Stimulated activated naive CD8-positive, alpha-beta T cell treated with anti-CD3 and anti-CD28 coated beads, Interleukin-15, amount 100 ng/mL, for 72 hours (primary cell): Measurements from ENCODE around the gene TSC1.

Source experiments
- ATAC-seq: fragments of 150-1000 bp; cut with Tn5 transposase; 2 replicates; pipeline ENCODE4 v1.10.0; 2021; ENCODE audit warnings: mild to moderate bottlenecking, moderate library complexity
- DNase-seq, 2 donors: peaks; one replicate each; pipeline ENCODE4 v3.0.0; 2021 to 2022
- H3K27ac Mint-ChIP-seq, 2 donors: one replicate each; pipeline ENCODE4 v1.8.0; 2022; ENCODE audit warnings: mild to moderate bottlenecking in 2 of 2, mixed read lengths in 2 of 2, moderate library complexity in 2 of 2
- H3K27me3 Mint-ChIP-seq: one replicate; pipeline ENCODE4 v1.8.0; 2022; ENCODE audit warnings: mixed read lengths
- H3K4me1 Mint-ChIP-seq: one replicate; pipeline ENCODE4 v1.8.0; 2022; ENCODE audit warnings: mild to moderate bottlenecking, mixed read lengths
- H3K4me3 Mint-ChIP-seq, 2 donors: one replicate each; pipeline ENCODE4 v1.8.0; 2022; ENCODE audit warnings: mild to moderate bottlenecking in 2 of 2, mixed read lengths in 2 of 2, moderate library complexity in 1 of 2
- H3K9me3 Mint-ChIP-seq, 2 donors: one replicate each; pipeline ENCODE4 v1.8.0; 2022; ENCODE audit warnings: mixed read lengths in 2 of 2

Gene TSC1

DNA sequence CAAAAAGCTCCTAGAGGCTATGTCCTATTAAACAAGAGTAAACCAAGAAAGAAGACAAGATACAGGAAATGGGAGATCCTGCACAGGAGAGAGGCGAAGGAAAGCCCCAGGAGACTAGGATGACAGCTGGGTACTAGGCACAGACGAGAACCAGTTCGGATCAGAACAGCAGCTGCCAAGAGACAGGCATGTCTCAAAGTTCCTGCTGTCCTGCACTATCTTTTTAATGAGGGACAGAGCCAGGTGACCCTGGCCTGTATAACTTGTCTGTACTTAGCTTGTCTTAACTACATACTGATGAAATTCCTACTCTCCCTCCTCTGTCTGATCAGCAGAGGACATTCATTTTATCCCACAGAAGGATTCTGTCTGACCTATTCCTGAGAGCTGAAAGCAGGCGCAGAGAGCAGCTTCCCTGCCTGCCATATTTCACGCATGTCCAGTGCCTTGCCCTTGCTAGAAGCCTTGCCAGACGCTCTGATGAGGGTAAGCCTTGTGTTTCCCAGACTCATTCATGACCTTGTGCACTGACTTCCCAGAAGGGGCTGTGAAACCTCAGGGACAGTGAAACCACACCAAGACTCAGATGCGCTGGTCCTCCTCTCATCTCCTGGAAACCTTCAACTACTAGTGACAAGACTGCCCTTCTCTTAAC lies 24.7 kb downstream of the TSC1 start:
- Mint-ChIP-seq H3K4me1 (no peaks in the 10 kb centered on the region), H3K4me3 (no peak overlapping the region), H3K9me3 (no peaks in the 10 kb centered on the region), H3K27me3 (no peaks in the 10 kb centered on the region), H3K27ac (no peak overlapping the region)
- no peak for ATAC-seq
- DNase-seq: no peak

DNA sequence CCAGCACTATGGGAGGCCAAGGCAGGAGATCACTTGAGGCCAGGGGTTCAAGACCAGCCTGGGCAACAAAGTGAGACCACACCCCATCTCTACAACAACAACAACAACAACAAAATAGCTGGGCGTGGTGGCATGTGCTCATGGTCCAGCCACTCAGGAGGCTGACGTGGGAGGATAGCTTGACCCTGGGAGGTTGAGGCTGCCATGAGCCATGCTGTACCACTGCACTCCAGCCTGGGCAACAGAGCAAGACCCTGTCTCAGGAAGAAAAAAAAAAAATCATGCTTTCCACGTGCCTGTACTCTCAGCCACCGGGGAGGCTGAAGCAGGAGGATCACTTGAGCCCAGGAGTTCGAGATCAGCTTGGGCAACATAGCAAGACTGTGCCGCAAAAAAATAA lies 29.5 kb downstream of the TSC1 start:
- DNase-seq (no peak), ATAC-seq (no peak)
- Mint-ChIP-seq H3K9me3 (no peaks in the 10 kb centered on the region), H3K27ac (no peak overlapping the region), H3K4me3 (no peak overlapping the region), H3K27me3 (no peaks in the 10 kb centered on the region), H3K4me1 (no peaks in the 10 kb centered on the region)

DNA sequence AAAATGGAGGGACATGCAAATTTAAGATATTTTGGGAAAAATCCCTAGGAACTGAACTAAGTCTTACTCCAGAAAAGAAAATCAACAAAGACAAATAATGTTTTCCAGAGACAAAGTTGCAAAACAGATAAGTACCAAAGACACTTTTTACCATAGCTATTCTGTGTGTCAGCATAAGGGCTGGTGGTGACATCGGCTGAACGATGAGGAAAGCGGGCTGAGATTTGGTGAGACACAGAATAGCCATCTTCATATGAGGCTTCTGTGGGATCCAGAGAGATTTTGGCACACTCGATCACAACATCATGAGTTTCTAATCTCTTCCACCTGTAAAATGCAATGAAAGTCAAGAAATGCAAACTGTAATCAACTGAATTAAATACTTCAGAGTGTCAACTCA lies 32.3 kb downstream of the TSC1 start:
- Mint-ChIP-seq H3K27me3 (no peaks in the 10 kb centered on the region), H3K9me3 (no peaks in the 10 kb centered on the region), H3K27ac (no peak overlapping the region), H3K4me1 (peaks cover 10% of the 10 kb centered on the region), H3K4me3 (no peak overlapping the region)
- no peak for ATAC-seq
- DNase-seq: no peak

DNA sequence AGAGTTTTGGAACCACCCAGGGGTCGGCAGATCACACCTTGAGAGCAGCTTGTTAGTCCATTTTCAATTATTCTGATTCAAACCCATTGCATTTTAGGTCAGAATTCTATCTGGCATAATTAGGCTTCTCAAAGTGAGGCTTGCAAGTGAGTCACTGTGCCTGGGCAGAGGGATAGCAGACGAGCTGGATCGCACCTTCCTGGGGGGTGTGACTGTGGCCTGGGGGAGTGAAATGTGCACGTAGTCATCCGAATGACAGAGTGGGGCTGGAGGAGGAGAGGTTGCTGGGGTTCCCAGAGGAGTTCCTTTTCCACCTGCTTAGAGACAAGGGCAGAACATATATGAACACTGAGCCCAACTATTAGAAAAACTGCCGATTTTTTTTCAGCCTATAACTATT lies 34.0 kb downstream of the TSC1 start:
- Mint-ChIP-seq H3K27ac (no peak overlapping the region), H3K4me1 (peaks cover 10% of the 10 kb centered on the region), H3K27me3 (no peaks in the 10 kb centered on the region), H3K9me3 (no peaks in the 10 kb centered on the region), H3K4me3 (no peak overlapping the region)
- DNase-seq: no peak
- no peak for ATAC-seq

DNA sequence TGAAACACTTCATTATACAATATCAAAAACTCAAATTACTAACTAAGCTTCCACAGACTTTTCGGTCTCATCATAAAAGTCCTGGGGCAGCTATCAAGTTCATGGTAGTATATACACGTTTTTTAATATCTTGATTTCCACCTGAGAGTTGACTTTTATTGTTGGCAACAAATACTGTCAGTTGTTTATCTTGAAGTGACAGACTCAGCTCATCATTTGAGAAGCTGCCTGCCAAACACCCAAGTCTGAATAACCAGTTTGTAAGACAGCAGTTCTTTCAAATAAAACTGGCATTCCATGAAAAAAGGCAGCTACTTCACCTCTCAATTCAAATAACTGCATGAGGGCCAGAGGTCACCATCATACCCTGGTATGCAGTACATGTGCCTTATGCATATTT lies 35.1 kb downstream of the TSC1 start:
- DNase-seq (no peak), ATAC-seq (no peak)
- no peaks in the 10 kb centered on the region for H3K27me3 Mint-ChIP-seq
- no peak overlapping the region for H3K4me3 Mint-ChIP-seq
- no peak overlapping the region for H3K27ac Mint-ChIP-seq
- peaks cover 10% of the 10 kb centered on the region for H3K4me1 Mint-ChIP-seq
- H3K9me3 Mint-ChIP-seq: no peaks in the 10 kb centered on the region

DNA sequence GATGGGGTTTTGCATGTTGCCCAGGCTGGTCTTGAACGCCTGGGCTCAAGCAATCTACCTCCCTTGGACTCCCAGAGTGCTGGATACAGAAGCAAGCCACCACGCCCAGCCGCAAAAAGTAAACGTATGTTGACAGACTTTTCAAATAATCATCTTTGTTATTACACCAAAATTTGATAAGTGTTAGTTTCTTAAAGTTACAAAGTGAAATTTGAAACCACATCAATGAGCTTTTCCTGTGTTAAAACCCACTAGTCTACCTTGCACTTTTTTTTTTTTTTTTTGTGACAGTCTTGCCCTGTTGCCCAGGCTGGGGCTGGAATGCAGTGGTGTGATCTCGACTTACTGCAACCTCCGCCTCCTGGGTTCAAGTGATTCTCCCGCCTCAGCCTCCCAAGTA lies 35.8 kb downstream of the TSC1 start:
- H3K9me3 Mint-ChIP-seq: no peaks in the 10 kb centered on the region
- no peaks in the 10 kb centered on the region for H3K27me3 Mint-ChIP-seq
- DNase-seq: no peak
- H3K27ac Mint-ChIP-seq: peak overlapping the region in 1 of 2 donors; percentile 13
- ATAC-seq: peak; percentile 20
- H3K4me3 Mint-ChIP-seq: no peak overlapping the region
- H3K4me1 Mint-ChIP-seq: peaks cover 10% of the 10 kb centered on the region

DNA sequence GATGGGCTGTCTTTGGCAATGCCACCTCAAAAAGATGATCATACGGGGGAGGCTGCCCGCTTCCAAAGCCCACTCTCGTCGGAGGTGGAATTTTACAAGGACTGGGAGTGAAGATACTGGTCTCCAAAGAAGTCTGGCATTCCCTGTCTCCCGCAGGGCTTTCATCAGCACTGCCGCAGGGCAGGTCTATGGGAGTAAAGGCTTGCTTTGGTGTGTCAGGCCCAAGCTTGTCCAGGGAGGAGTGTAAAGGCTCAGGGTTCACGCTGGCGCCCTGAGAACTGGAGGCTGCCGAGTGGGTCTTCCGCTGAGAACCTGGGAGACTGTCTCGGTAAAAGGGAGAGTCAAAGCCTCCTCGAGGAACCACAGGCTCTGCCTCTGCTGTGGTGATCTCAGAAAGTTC lies 38.7 kb downstream of the TSC1 start:
- no peaks in the 10 kb centered on the region for H3K9me3 Mint-ChIP-seq
- no peak overlapping the region for H3K4me3 Mint-ChIP-seq
- ATAC-seq: no peak
- H3K27ac Mint-ChIP-seq: peak overlapping the region in 1 of 2 donors; percentile 14
- DNase-seq: no peak
- peaks cover 22% of the 10 kb centered on the region for H3K4me1 Mint-ChIP-seq
- H3K27me3 Mint-ChIP-seq: no peaks in the 10 kb centered on the region

DNA sequence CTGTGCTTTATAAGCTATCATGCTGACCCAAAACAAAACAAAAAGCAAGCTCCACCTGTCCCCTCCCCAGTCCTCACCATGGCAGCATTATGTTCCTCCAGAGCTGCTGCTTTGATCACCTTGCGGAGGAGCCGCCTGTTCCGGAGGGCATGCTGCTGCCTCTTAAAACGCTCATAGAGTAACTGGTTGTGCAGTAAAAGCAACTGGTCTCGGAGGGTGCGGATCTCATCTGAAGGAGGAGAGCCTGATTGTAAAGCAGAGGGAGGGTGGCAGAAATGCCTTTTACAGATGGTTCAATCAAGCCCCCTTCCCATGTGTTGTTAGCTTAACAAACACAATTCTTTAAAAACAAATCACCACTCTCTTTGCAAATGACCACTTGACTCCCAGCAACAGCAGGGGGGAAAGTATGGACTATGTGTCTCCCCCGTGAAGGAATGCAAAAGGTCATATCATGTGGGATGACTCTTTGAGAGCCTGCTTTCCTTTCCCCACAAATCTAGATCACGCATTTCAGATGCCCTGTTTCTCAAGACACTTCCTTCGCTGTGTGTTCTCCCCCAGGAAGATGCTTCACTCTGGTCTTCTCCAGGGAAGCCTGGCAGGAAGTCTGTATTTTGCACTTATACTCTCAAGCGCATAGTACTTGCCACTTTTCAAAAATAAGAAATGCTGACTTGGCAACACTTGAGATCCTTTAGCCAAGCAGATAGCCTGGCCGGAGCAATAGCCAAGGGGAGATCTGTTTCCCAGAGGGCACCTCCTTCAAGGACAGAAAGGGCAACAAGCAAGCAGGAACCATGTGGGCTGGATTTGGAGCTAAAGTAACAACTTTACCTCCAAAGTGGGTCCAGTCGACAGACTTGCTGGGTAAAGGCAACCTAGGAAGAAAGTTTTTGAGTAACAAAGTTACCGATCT lies 40.6 kb downstream of the TSC1 start:
- Mint-ChIP-seq H3K4me3 (no peak overlapping the region), H3K27ac (no peak overlapping the region), H3K9me3 (no peaks in the 10 kb centered on the region), H3K27me3 (no peaks in the 10 kb centered on the region), H3K4me1 (peaks cover 21% of the 10 kb centered on the region)
- DNase-seq (no peak), ATAC-seq (no peak)

DNA sequence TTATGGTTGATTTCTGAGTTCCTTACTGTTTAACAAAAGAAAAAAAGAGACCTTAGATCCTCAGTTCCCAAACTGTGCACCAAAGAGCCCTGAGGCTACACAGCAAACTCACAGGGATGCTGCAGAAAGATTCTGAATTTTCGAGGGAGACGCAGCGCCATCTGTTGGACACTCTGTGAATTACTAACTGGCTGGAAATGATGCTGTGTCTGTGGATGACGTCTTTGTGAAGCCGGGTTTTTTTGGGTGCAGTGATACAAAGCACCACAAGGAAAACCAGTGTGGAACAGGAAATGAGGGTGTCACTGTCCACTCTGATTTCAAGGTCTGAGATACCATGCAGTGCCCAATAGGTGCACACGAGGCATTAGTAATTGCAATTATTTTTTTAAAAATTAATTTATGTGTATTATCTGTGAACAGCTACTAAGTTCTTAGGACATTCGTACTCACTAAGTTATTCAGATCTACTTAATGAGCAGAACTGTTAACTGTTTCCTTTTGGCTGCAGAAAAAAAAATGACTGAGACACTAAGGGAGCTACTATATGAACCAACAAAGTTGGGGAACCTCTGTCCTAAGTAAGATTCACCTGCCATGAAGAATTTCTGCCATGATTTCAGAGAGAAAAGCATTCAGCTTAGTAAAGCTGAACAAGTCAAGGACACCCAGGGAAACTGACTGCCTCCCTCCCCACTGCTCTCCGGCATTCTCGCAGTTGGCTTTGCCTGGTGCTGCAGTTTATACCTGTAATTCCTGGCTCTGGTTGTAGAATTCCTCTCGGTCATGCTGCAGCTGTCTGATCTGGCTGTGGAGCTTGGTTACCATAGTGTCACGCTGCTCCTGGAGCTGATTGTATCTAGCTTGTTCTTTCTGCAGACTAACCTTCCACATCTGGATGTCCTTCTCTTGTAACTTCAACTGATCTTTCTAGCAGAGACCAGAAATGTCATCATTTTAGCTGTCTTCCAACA lies 42.3 kb downstream of the TSC1 start:
- DNase-seq (peak; percentile 77 to 79), ATAC-seq (peak; percentile 100)
- no peaks in the 10 kb centered on the region for H3K9me3 Mint-ChIP-seq
- no peak overlapping the region for H3K4me3 Mint-ChIP-seq
- no peaks in the 10 kb centered on the region for H3K27me3 Mint-ChIP-seq
- peaks cover 14% of the 10 kb centered on the region for H3K4me1 Mint-ChIP-seq
- H3K27ac Mint-ChIP-seq: peak overlapping the region in 1 of 2 donors; percentile 86

DNA sequence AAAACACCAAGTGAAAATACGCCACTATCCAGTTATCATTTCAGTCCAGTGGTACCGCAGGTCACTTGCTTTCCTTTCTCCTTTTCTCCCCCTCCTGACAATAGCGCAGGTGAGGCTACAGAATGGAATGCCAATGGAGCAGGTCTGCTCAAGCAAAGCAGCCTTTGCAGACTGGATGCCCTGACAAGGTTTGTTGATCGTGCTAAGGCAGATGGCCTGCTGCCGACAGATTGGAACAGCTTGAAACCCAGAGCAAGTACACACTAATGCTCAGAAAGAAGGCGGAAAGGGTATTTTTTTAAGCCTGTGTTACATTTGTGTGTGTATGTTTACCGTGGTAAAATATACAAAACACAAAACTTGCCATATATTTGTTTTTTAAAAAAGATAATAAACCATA lies 46.4 kb downstream of the TSC1 start:
- Mint-ChIP-seq H3K27ac (no peak overlapping the region), H3K4me1 (peaks cover 14% of the 10 kb centered on the region), H3K27me3 (no peaks in the 10 kb centered on the region), H3K4me3 (no peak overlapping the region), H3K9me3 (no peaks in the 10 kb centered on the region)
- DNase-seq (no peak), ATAC-seq (no peak)

DNA sequence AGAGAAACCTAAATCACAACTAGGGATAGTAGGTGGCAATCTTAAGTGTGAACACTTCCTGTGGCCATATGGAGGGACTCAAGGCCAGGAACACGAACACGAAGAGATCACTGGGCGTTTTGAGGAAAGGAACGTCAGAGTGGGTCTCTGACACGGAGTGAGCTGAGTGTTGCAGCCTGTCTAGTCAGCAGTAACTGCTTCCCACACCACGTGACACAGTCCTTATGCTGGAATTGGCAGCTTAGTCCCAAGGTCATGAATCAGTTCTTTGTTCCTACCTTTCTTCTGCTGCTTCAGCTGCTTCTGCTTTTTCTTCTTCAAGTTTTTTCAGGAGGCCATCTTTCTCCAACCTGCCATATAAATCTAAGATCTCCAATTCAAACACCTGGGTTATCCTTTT lies 47.5 kb downstream of the TSC1 start:
- ATAC-seq: no peak

DNA sequence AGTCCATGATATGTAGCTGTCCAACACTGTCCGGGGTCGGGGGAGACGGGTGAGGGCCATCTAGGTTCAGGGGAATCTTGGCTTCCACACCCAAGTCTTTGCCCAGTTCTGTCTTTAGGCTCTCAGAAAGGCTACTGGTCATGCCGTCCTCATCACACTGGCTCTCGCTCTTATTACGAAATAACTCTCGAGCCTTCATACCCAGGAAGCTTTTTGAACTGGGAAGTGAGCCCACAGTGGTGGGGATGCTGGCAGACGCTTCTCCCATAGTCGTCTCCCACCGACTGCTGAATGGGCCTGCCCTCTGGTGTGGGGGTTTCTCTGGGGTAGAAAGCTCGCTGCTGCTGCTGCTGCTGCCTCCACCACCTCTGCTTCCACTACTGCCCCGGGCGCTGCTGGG lies 48.2 kb downstream of the TSC1 start:
- ATAC-seq: no peak
- Mint-ChIP-seq H3K27ac (peak overlapping the region in 1 of 2 donors; percentile 16), H3K27me3 (no peaks in the 10 kb centered on the region), H3K4me3 (no peak overlapping the region), H3K4me1 (peaks cover 7% of the 10 kb centered on the region), H3K9me3 (no peaks in the 10 kb centered on the region)
- DNase-seq: no peak

More for the DNA sequence above, 47.5 kb downstream of the TSC1 start:
- H3K27me3 Mint-ChIP-seq: no peaks in the 10 kb centered on the region
- DNase-seq: no peak
- no peaks in the 10 kb centered on the region for H3K9me3 Mint-ChIP-seq
- H3K4me3 Mint-ChIP-seq: no peak overlapping the region
- peaks cover 14% of the 10 kb centered on the region for H3K4me1 Mint-ChIP-seq
- peak overlapping the region; percentile 16 to 74 for H3K27ac Mint-ChIP-seq

DNA sequence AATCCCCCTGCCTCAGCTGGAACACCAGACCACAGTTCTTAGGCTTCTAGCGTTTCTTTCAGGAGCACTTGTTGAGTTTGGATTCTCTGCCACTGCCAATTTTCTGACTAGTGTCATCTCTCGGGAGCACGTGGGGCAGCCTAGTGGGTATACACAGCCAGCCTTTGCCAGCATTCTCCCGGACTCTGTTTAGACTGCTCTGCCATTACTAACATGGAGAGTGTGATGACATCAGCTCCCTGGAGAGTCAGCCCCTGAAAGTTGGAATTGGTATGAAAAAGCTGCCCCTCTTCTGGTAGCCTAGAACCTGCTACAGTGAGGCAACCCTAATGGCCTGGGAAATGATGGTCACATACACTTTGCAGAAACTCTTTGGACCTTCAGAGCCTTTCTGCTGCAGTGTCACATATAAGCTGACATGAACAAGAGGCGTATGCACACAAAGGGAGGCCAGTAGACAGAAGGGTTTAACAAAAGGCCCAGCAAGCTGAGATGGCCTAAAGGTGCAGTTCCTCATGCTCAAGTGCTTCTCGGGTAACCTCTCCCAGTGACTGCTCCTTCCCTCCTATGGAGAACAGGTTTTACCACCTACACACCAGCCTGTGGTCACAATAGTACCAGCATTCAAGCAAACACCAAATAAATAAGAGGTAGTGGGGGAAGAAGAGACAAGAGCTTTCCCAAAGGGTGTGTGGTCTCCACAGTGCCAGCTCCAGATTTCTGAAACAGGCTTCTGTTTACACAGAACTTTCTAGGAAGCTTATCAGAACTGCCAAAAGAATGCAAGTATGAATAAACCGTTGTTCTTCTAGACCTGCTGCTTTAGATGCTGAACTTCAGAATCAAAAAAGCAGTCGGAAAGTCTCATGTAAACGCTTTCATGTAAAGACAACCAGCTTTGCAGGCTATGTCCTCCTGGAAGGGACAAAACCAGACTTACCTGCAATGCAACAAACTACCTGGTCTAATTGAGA lies 49.3 kb downstream of the TSC1 start:
- Mint-ChIP-seq H3K9me3 (no peaks in the 10 kb centered on the region), H3K27ac (peak overlapping the region in 1 of 2 donors; percentile 86), H3K4me1 (no peaks in the 10 kb centered on the region), H3K27me3 (no peaks in the 10 kb centered on the region), H3K4me3 (no peak overlapping the region)
- DNase-seq (no peak), ATAC-seq (no peak)

DNA sequence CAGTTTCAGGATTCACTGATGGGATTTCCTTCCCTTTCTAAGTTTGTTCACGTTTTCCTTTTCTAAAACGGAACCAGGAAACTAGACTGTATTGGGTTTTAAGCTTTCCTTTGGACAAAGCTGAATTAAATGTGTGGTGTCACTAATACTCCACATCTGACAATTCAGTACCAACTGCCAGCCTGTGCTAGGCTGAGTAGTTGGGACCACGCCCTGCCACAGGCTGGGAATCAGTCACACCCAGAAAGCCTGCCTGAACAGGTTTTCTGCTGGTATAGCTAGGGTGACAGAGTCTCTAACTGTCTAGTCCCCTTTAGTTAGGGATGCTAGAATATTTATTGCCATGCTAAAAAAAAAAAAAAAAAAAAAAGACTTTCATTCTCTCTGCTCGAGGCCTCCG lies 50.1 kb downstream of the TSC1 start:
- no peaks in the 10 kb centered on the region for H3K27me3 Mint-ChIP-seq
- H3K27ac Mint-ChIP-seq: no peak overlapping the region
- no peak for ATAC-seq
- H3K9me3 Mint-ChIP-seq: no peaks in the 10 kb centered on the region
- H3K4me1 Mint-ChIP-seq: no peaks in the 10 kb centered on the region
- H3K4me3 Mint-ChIP-seq: no peak overlapping the region
- DNase-seq: no peak
